HUES48 (cell line): ENCODE data around the gene DHRSX.
"Not testable (repeated sequence)": the region's sequence is repeated elsewhere in the genome, so short reads cannot be mapped to it uniquely, and the experiment has no call there.

Experiments used
- H3K27ac ChIP-seq: one replicate; pipeline ENCODE4 v1.7.0; 2013; ENCODE audit warnings: low read depth, low read length, inconsistent platforms
- H3K27me3 ChIP-seq: 2 replicates; pipeline ENCODE4 v1.6.1; 2013; ENCODE audit warnings: mild to moderate bottlenecking, low read length; ENCODE audit not compliant: control insufficient read depth, insufficient read depth
- H3K36me3 ChIP-seq: 2 replicates; pipeline ENCODE4 v1.6.1; 2013; ENCODE audit warnings: low read length; ENCODE audit not compliant: control insufficient read depth, insufficient read depth
- H3K4me1 ChIP-seq: 2 replicates; pipeline ENCODE4 v1.6.1; 2013; ENCODE audit warnings: mild to moderate bottlenecking, low read length; ENCODE audit not compliant: control insufficient read depth, insufficient read depth
- H3K4me3 ChIP-seq: 2 replicates; pipeline ENCODE4 v1.5.1; 2013; ENCODE audit warnings: mild to moderate bottlenecking, low read depth, low read length
- H3K9ac ChIP-seq: 2 replicates; pipeline ENCODE4 v1.6.1; 2013; ENCODE audit warnings: mild to moderate bottlenecking, low read depth, low read length, moderate library complexity
- H3K9me3 ChIP-seq: 2 replicates; pipeline ENCODE4 v1.6.1; 2013; ENCODE audit warnings: low read length; ENCODE audit not compliant: control insufficient read depth, insufficient read depth

Gene DHRSX

GRCh38 chrX:2461711-2462016 is 39.1 kb downstream of the DHRSX start:
- Histone ChIP-seq H3K9ac (no peak overlapping the region), H3K4me3 (no peak overlapping the region), H3K4me1 (peaks cover 12% of the 10 kb centered on the region; the same call in 1 of the 2 replicates), H3K27me3 (no peaks in the 10 kb centered on the region), H3K9me3 (peaks cover 29% of the 10 kb centered on the region), H3K27ac (no peak overlapping the region), H3K36me3 (no peaks in the 10 kb centered on the region; the same call in 1 of the 2 replicates)

GRCh38 chrX:2460821-2461710 is 39.7 kb downstream of the DHRSX start:
- H3K27me3 ChIP-seq, H3K27ac ChIP-seq, H3K4me3 ChIP-seq: not testable (repeated sequence)

GRCh38 chrX:2460048-2460447 is 40.7 kb downstream of the DHRSX start:
- peaks cover 12% of the 10 kb centered on the region; the same call in 1 of the 2 replicates for H3K4me1 ChIP-seq
- peaks cover 14% of the 10 kb centered on the region for H3K9me3 ChIP-seq
- H3K27ac ChIP-seq, H3K4me3 ChIP-seq, H3K9ac ChIP-seq, H3K27me3 ChIP-seq, H3K36me3 ChIP-seq: not testable (repeated sequence)

More at GRCh38 chrX:2460821-2461710, 39.7 kb downstream of the DHRSX start:
- Histone ChIP-seq H3K4me1 (peaks cover 12% of the 10 kb centered on the region; the same call in 1 of the 2 replicates), H3K9me3 (peaks cover 23% of the 10 kb centered on the region)
- H3K9ac ChIP-seq, H3K36me3 ChIP-seq: not testable (repeated sequence)

- H3K4me3 ChIP-seq, result no peak overlapping the region
- peaks cover 12% of the 10 kb centered on the region; the same call in 1 of the 2 replicates for H3K4me1 ChIP-seq
- H3K27ac ChIP-seq, result no peak overlapping the region
- no peaks in the 10 kb centered on the region for H3K9me3 ChIP-seq
- no peaks in the 10 kb centered on the region; the same call in 1 of the 2 replicates for H3K36me3 ChIP-seq
- no peaks in the 10 kb centered on the region for H3K27me3 ChIP-seq
- no peak overlapping the region for H3K9ac ChIP-seq
Measured at GRCh38 chrX:2458309-2458708, 42.5 kb downstream of the DHRSX start.

- Histone ChIP-seq H3K27ac (no peak overlapping the region), H3K36me3 (no peaks in the 10 kb centered on the region; the same call in 1 of the 2 replicates), H3K4me1 (peaks cover 4% of the 10 kb centered on the region; the same call in 1 of the 2 replicates), H3K9me3 (no peaks in the 10 kb centered on the region), H3K4me3 (no peak overlapping the region), H3K9ac (no peak overlapping the region), H3K27me3 (no peaks in the 10 kb centered on the region)
Measured at GRCh38 chrX:2457289-2458133, 43.3 kb downstream of the DHRSX start.

- H3K36me3 ChIP-seq, H3K9me3 ChIP-seq, H3K9ac ChIP-seq, H3K4me1 ChIP-seq, H3K27ac ChIP-seq, H3K4me3 ChIP-seq, H3K27me3 ChIP-seq: not testable (repeated sequence)
Measured at GRCh38 chrX:2456091-2456490, 44.7 kb downstream of the DHRSX start.

GRCh38 chrX:2454620-2455019 is 46.2 kb downstream of the DHRSX start:
- not testable (repeated sequence) for H3K27ac ChIP-seq, H3K4me3 ChIP-seq, H3K9me3 ChIP-seq, H3K27me3 ChIP-seq, H3K36me3 ChIP-seq, H3K9ac ChIP-seq
- H3K4me1 ChIP-seq, result peaks cover 18% of the 10 kb centered on the region; the same call in 1 of the 2 replicates

- Histone ChIP-seq H3K4me1 (peaks cover 18% of the 10 kb centered on the region; the same call in 1 of the 2 replicates), H3K9me3 (no peaks in the 10 kb centered on the region), H3K9ac (no peak overlapping the region), H3K36me3 (no peaks in the 10 kb centered on the region), H3K27ac (no peak overlapping the region), H3K27me3 (no peaks in the 10 kb centered on the region), H3K4me3 (no peak overlapping the region)
Measured at GRCh38 chrX:2452799-2453198, 48.0 kb downstream of the DHRSX start.

GRCh38 chrX:2452317-2452784 is 48.4 kb downstream of the DHRSX start:
- H3K9me3 ChIP-seq, result no peaks in the 10 kb centered on the region
- no peak overlapping the region for H3K9ac ChIP-seq
- H3K4me1 ChIP-seq, result peaks cover 18% of the 10 kb centered on the region; the same call in 1 of the 2 replicates
- H3K27me3 ChIP-seq, result no peaks in the 10 kb centered on the region
- H3K27ac ChIP-seq, result no peak overlapping the region
- no peak overlapping the region for H3K4me3 ChIP-seq
- no peaks in the 10 kb centered on the region for H3K36me3 ChIP-seq

GRCh38 chrX:2451501-2452316 is 49.1 kb downstream of the DHRSX start:
- Histone ChIP-seq H3K9ac (0 out of 2 replicates have a peak overlapping the region, but pooled peaks have one; percentile 31), H3K27ac (peak overlapping the region; percentile 75), H3K9me3 (no peaks in the 10 kb centered on the region), H3K4me1 (peaks cover 18% of the 10 kb centered on the region; the same call in 1 of the 2 replicates), H3K4me3 (no peak overlapping the region), H3K27me3 (no peaks in the 10 kb centered on the region), H3K36me3 (no peaks in the 10 kb centered on the region)
